ENCODE data around the gene SNX1.

- TF ChIP-seq CTCF (conservative IDR thresholded peaks at IDR 0.05; ENCODE audit: low read length) = no peak
- no peak for TF ChIP-seq EZH2phosphoT487 (IDR thresholded peaks at IDR 0.05; ENCODE audit: borderline replicate concordance, low read depth, low read length)
These were observed 29.3 kb upstream of the SNX1 start for GRCh38 chr15:64066451-64066850.

All from OCI-LY7 (cell line).